BE2C (cell line): Measurements from ENCODE around the gene CTSD.

Source experiments
- DNase-seq: peaks from one replicate; pipeline ENCODE4 v3.0.0-alpha.2; 2020
- H3K27me3 ChIP-seq: fragments of 250-450 bp; sonication (Bioruptor Pico); 2 replicates; pipeline ENCODE4 v1.5.1; 2020; ENCODE audit warnings: mild to moderate bottlenecking
- H3K36me3 ChIP-seq: fragments of 250-450 bp; sonication (Bioruptor Pico); 2 replicates; pipeline ENCODE4 v1.5.1; 2020; ENCODE audit warnings: mild to moderate bottlenecking
- H3K4me1 ChIP-seq: fragments of 250-450 bp; sonication (Bioruptor Pico); 2 replicates; pipeline ENCODE4 v1.5.1; 2020
- H3K4me3 ChIP-seq: 2 replicates; pipeline ENCODE4 v1.5.1; 2011; ENCODE audit warnings: low read depth, low read length
- H3K9me3 ChIP-seq: fragments of 250-450 bp; sonication (Bioruptor Pico); 2 replicates; pipeline ENCODE4 v1.5.1; 2020
- CTCF ChIP-seq: IDR thresholded peaks from 2 replicates; pipeline ENCODE4 v1.5.1; 2012; ENCODE audit warnings: mild to moderate bottlenecking, low read depth, low read length

Gene CTSD

DNA sequence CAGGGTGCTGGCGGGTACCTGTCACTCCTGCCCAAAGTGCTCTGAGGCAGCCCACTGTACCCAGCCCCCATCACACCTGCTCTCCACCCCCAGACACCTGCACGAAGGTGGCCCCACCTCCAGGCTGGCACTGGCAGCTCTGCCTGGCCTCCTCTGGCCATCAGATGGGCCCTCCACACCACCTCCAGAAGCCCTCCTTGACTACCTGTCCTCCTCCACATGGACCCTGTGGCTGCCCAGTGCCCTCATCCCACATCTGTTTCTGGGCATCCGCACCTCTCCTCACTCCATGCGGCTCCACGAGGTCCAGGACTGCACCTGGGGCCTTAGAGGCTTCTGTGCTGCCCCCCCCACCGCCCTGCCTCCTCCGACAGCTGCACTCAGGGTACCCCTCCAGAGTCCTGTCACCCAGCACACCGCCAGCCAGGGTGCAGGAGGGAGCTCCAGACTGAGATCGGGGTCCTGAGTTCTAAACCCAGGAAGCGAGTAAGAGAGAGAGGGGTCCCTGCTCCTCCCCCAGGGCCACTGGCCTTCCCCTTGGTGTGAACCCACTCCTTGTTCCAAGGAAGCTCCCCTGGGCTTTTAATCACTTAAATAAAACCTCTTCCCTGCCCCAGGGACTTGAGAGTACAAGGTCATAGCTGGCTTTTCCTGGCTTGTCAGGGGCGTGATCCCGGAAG, 1.7 kb downstream of the CTSD start:
- Histone ChIP-seq H3K4me3 (no peak overlapping the region; the same call in 1 of the 2 replicates), H3K9me3 (no peaks in the 10 kb centered on the region), H3K4me1 (no peaks in the 10 kb centered on the region), H3K27me3 (no peaks in the 10 kb centered on the region), H3K36me3 (no peaks in the 10 kb centered on the region)
- DNase-seq = no peak
- TF ChIP-seq CTCF = no peak

- Histone ChIP-seq H3K9me3 (no peaks in the 10 kb centered on the region), H3K27me3 (no peaks in the 10 kb centered on the region), H3K4me3 (no peak overlapping the region)
These were observed 2.4 kb downstream of the CTSD start for GRCh38 chr11:1761110-1761856.

DNA sequence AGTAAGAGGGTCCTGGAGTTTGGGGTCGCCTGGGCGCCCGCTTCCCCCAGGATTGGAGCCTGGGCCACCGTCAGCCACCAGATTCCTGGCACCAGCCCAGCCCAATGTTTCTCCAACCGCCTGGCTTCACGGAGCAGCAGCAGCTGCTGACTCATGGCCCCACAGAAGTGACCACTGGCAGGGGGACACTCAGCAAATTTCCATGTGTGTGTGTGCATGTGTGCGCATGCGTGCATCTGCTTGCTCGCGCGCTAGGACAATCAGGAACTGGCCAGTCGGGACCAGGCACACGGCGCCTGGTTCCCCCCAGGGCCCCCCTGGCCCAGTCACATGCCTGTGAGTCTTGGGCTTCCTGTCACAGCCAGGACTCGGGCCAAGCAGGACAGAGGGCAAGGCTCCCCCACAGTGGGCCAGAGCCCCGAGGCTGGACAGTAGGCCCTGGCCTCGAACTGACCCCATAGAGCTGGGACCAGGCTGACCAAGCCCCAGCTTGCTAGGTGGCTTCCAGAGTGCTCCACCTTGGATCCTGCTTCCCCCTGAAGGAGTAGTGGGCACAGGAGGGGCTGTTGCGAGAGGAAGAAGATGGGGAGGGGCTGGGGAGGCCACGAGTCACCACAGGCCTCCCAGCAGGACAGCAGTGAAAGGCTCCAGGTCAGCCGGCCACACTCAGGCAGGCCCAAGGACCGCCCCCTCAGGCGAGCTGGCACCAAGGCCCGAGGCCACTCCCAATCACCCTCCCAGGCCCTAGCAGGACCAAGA, 3.2 kb downstream of the CTSD start:
- TF ChIP-seq CTCF = no peak

More at GRCh38 chr11:1761110-1761856, 2.4 kb downstream of the CTSD start:
- DNase-seq = no peak
- TF ChIP-seq CTCF = no peak
- Histone ChIP-seq H3K4me1 (no peaks in the 10 kb centered on the region), H3K36me3 (no peaks in the 10 kb centered on the region)

DNA sequence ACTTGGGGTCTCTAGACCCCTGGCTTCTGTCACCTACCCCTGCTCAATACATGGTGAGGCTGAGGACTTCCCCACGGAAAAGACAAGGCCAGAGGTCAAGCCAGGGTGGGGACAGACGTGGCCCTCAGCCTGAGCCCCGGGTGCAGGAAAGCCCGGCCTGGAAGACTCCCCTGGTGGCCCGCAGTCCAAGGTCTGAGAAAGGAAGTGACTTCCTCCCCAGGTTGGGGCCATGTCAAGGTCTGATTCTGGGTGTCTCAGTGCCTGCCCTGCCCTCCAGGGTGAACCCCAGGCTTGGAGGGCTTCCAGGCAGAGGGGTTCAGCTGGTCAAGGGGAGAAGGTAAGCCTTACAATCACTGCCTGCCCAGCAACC, 3.9 kb downstream of the CTSD start:
- Histone ChIP-seq H3K9me3 (no peaks in the 10 kb centered on the region), H3K27me3 (no peaks in the 10 kb centered on the region), H3K4me1 (no peaks in the 10 kb centered on the region), H3K4me3 (no peak overlapping the region), H3K36me3 (no peaks in the 10 kb centered on the region)
- no peak for DNase-seq
- no peak for TF ChIP-seq CTCF

More for the DNA sequence above, 3.2 kb downstream of the CTSD start:
- no peak for DNase-seq
- Histone ChIP-seq H3K4me1 (no peaks in the 10 kb centered on the region), H3K9me3 (no peaks in the 10 kb centered on the region), H3K27me3 (no peaks in the 10 kb centered on the region), H3K4me3 (no peak overlapping the region), H3K36me3 (no peaks in the 10 kb centered on the region)

DNA sequence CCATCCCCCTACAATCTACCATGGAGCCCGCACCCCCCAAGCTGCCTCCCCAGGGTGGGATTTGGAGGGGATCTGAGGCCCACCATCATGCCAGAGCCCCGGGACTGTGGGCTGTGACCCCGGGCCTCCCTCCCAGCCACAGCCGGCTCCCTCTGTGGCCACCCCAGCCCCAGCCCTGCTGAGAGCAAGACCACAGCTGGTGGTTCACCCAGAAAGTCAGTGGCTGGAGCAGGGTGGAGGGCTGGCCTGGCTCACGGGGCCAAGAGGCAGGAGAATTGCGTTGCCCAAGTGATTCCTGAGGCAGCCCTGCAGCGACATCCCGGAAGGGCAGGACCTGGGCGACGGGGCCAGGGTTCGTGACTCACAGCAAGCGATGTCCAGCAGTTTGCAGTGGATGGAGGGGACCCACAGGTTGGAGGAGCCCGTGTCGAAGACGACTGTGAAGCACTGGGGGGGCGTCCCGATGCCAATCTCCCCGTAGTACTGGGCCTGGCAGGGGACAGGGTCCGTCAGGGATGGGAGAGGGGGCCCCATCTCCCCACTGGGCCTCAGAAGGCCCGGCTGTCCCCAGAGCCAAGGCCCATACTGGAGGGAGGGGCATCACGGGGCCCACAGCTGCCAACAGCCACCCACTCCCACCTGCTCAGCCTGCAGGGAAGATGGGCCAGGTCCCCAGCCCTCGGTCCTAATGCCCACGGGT, 4.4 kb downstream of the CTSD start:
- Histone ChIP-seq H3K36me3 (no peaks in the 10 kb centered on the region), H3K9me3 (no peaks in the 10 kb centered on the region), H3K4me3 (no peak overlapping the region), H3K4me1 (no peaks in the 10 kb centered on the region), H3K27me3 (no peaks in the 10 kb centered on the region)
- no peak for DNase-seq
- no peak for TF ChIP-seq CTCF
